ENCODE data around the gene USP3.
"Not testable (repeated sequence)": the region's sequence is repeated elsewhere in the genome, so short reads cannot be mapped to it uniquely, and the experiment has no call there.

The USP3 gene

GRCh38 chr15:63532307-63532744 lies 27.9 kb downstream of the USP3 start:
- peaks cover 5% of the 10 kb centered on the region for H3K36me3 ChIP-seq (ENCODE audit: control insufficient read depth, insufficient read depth, low read length)
- WGBS, 2 experiments (ENCODE audit: insufficient coverage in 2 of 2) = 86 to 100% methylated on average over 1 to 3 of the region's 5 CpGs
- no peak overlapping the region for H3K27ac ChIP-seq (ENCODE audit: low read depth, low read length, severe bottlenecking)
- no peaks in the 10 kb centered on the region for H3K9me3 ChIP-seq (ENCODE audit: control insufficient read depth, low read length)
- H3K4me1 ChIP-seq (ENCODE audit: control insufficient read depth, insufficient read depth, low read length, poor library complexity, severe bottlenecking) = no peaks in the 10 kb centered on the region
- H3K4me3 ChIP-seq (ENCODE audit: extremely low read depth, insufficient read depth, low read length, poor library complexity, severe bottlenecking) = no peak overlapping the region

GRCh38 chr15:63534888-63535287 lies 30.5 kb downstream of the USP3 start:
- 100% methylated on average over 1 of the region's 3 CpGs; no CpG with 5 or more reads in 1 of the 2 experiments for WGBS, 2 experiments (ENCODE audit: insufficient coverage in 2 of 2)

DNA sequence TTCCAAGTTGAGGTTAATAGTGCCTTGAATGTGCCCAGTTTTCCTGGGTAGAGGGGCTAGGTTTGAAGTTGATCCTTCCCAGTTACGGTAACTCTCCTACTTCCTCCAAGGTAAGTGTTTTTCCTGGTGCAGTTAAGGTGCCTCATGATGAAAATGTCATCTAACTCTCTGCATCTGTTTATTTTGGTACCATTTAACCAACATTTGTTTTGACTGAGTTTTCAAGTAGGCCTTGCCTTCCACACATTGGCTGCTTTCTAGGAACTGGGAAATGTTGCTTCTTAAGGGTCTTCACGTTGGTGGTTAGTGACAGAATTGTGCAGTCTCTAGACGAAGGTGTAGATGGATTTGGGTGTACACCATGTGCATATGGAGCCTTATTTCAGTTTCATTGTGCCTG lies 31.3 kb downstream of the USP3 start:
- Histone ChIP-seq H3K9me3 (ENCODE audit: control insufficient read depth, low read length) (no peaks in the 10 kb centered on the region), H3K4me1 (ENCODE audit: control insufficient read depth, insufficient read depth, low read length, poor library complexity, severe bottlenecking) (no peaks in the 10 kb centered on the region), H3K27ac (ENCODE audit: low read depth, low read length, severe bottlenecking) (no peak overlapping the region), H3K36me3 (ENCODE audit: control insufficient read depth, insufficient read depth, low read length) (peaks cover 20% of the 10 kb centered on the region), H3K4me3 (ENCODE audit: extremely low read depth, insufficient read depth, low read length, poor library complexity, severe bottlenecking) (no peak overlapping the region)
- 89 to 100% methylated on average over 1 to 3 of the region's 3 CpGs for WGBS, 2 experiments (ENCODE audit: insufficient coverage in 2 of 2)

More at GRCh38 chr15:63534888-63535287, 30.5 kb downstream of the USP3 start:
- H3K9me3 ChIP-seq (ENCODE audit: control insufficient read depth, low read length); H3K4me3 ChIP-seq (ENCODE audit: extremely low read depth, insufficient read depth, low read length, poor library complexity, severe bottlenecking); H3K4me1 ChIP-seq (ENCODE audit: control insufficient read depth, insufficient read depth, low read length, poor library complexity, severe bottlenecking); H3K27ac ChIP-seq (ENCODE audit: low read depth, low read length, severe bottlenecking): not testable (repeated sequence)
- peaks cover 20% of the 10 kb centered on the region for H3K36me3 ChIP-seq (ENCODE audit: control insufficient read depth, insufficient read depth, low read length)

DNA sequence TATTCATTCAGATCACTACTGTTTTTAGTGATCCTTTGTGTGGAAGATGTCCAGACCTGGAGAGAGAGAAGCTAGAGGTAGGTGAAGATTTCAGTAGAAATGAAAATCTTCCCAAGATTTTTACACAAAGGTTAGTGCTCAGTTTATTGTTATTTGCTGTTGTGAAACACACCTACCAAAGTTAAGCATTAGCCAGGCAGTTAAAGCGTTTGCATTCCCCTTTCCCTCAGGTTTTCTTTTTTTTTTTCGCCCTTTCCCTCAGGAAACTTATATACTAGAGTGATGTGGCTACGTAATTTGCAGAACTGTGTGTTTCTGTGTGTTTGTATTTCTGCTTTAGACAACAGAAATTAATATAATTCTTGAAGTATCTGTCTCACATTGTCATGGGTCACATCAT lies 34.5 kb downstream of the USP3 start:
- no peak overlapping the region for H3K4me3 ChIP-seq (ENCODE audit: extremely low read depth, insufficient read depth, low read length, poor library complexity, severe bottlenecking)
- no peaks in the 10 kb centered on the region for H3K4me1 ChIP-seq (ENCODE audit: control insufficient read depth, insufficient read depth, low read length, poor library complexity, severe bottlenecking)
- peaks cover 25% of the 10 kb centered on the region for H3K36me3 ChIP-seq (ENCODE audit: control insufficient read depth, insufficient read depth, low read length)
- no peak overlapping the region for H3K27ac ChIP-seq (ENCODE audit: low read depth, low read length, severe bottlenecking)
- no CpG with 5 or more reads among the region's 3 CpGs for whole genome bisulfite sequencing, 2 experiments (ENCODE audit: insufficient coverage in 2 of 2)
- H3K9me3 ChIP-seq (ENCODE audit: control insufficient read depth, low read length) = no peaks in the 10 kb centered on the region

- Histone ChIP-seq H3K4me3 (ENCODE audit: extremely low read depth, insufficient read depth, low read length, poor library complexity, severe bottlenecking) (no peak overlapping the region), H3K4me1 (ENCODE audit: control insufficient read depth, insufficient read depth, low read length, poor library complexity, severe bottlenecking) (no peaks in the 10 kb centered on the region), H3K36me3 (ENCODE audit: control insufficient read depth, insufficient read depth, low read length) (peaks cover 25% of the 10 kb centered on the region), H3K9me3 (ENCODE audit: control insufficient read depth, low read length) (no peaks in the 10 kb centered on the region), H3K27ac (ENCODE audit: low read depth, low read length, severe bottlenecking) (no peak overlapping the region)
- WGBS, 2 experiments (ENCODE audit: insufficient coverage in 2 of 2) = 76 to 92% methylated on average over 3 to 5 of the region's 6 CpGs
Observed at GRCh38 chr15:63539521-63539920, 35.1 kb downstream of the USP3 start.

DNA sequence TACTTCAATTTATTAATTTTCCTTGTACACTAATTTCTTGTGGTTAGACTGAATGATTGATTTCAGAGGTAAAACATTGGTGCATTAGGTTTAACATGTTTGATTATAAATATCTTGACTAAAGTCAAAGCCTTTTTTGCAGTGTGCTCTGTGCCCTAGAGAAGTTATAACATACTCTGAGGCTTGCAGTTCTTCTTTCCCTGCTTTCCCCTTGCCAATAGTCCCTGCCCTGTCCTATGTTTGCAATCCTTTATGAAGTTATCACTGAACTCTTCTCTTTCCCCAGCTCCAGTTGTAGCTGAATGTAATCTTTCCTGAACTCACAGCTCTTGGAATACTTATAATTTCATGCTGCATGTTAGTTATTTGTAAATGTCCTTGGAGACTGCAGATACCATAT lies 35.6 kb downstream of the USP3 start:
- Histone ChIP-seq H3K9me3 (ENCODE audit: control insufficient read depth, low read length) (no peaks in the 10 kb centered on the region), H3K4me1 (ENCODE audit: control insufficient read depth, insufficient read depth, low read length, poor library complexity, severe bottlenecking) (no peaks in the 10 kb centered on the region), H3K36me3 (ENCODE audit: control insufficient read depth, insufficient read depth, low read length) (peaks cover 25% of the 10 kb centered on the region), H3K4me3 (ENCODE audit: extremely low read depth, insufficient read depth, low read length, poor library complexity, severe bottlenecking) (no peak overlapping the region), H3K27ac (ENCODE audit: low read depth, low read length, severe bottlenecking) (no peak overlapping the region)

DNA sequence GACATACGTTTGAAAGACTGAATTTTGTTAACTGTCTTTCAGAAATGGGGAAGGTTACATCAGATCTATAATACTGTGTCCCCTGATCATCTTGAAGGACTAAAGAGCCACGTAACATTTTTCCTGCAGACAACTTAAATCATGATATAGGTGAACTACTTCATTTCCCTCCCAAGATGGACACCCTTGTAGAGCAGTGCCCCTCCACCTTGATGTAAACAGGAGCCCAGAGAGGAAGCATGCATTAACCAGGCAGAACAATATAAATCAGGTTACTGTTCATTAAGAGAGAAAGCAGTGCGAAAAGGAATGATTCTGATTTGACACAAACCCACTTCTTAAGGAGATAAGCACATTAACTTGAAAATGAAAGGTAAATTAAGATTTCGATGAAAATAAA lies 36.1 kb downstream of the USP3 start:
- Histone ChIP-seq H3K4me3 (ENCODE audit: extremely low read depth, insufficient read depth, low read length, poor library complexity, severe bottlenecking) (no peak overlapping the region), H3K4me1 (ENCODE audit: control insufficient read depth, insufficient read depth, low read length, poor library complexity, severe bottlenecking) (no peaks in the 10 kb centered on the region), H3K36me3 (ENCODE audit: control insufficient read depth, insufficient read depth, low read length) (peaks cover 25% of the 10 kb centered on the region), H3K27ac (ENCODE audit: low read depth, low read length, severe bottlenecking) (no peak overlapping the region), H3K9me3 (ENCODE audit: control insufficient read depth, low read length) (no peaks in the 10 kb centered on the region)
- WGBS, 2 experiments (ENCODE audit: insufficient coverage in 2 of 2) = 90 to 100% methylated on average over 1 to 2 of the region's 4 CpGs

DNA sequence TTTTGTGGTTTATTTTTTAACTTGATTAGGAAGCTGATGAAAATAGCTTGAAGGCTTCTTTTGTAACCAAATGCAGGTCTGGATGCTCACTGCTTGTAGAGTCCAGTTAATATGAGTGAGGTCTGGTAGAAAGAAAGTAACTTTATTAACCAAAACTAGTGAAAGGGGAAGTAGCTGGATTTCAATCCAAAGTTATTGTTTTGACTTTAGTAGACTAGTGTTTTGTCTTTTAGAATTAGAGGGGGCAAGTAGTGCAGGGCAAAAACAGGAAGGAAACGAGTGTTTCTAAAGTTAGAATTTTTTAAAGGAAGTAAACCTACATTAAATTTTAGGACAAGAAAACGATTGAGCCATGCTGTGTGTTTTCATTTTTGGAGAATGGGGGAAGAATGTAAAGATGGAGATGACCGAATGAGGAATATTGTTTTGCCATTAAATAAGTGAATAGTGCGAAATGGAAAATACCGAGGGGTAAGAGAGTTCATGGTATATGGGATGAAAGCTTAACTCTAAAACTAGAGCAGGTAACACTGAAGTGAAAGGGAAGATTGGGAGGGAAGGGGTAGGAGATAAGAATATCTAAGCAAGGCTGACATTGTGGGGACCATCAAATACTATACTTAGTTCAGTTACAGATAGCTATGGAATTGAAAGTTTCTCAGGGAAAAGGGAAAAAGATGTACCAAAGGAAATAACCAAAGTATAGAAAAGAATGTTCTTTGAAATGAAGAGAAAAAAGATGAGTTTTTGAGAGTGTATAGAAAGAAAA lies 40.0 kb downstream of the USP3 start:
- Histone ChIP-seq H3K9me3 (ENCODE audit: control insufficient read depth, low read length) (no peaks in the 10 kb centered on the region), H3K4me3 (ENCODE audit: extremely low read depth, insufficient read depth, low read length, poor library complexity, severe bottlenecking) (no peak overlapping the region), H3K36me3 (ENCODE audit: control insufficient read depth, insufficient read depth, low read length) (peaks cover 14% of the 10 kb centered on the region), H3K27ac (ENCODE audit: low read depth, low read length, severe bottlenecking) (no peak overlapping the region), H3K4me1 (ENCODE audit: control insufficient read depth, insufficient read depth, low read length, poor library complexity, severe bottlenecking) (no peaks in the 10 kb centered on the region)
- 89% methylated on average over 5 of the region's 5 CpGs for WGBS, 2 experiments (ENCODE audit: insufficient coverage in 2 of 2)

- Histone ChIP-seq H3K4me3 (ENCODE audit: extremely low read depth, insufficient read depth, low read length, poor library complexity, severe bottlenecking) (no peak overlapping the region), H3K27ac (ENCODE audit: low read depth, low read length, severe bottlenecking) (no peak overlapping the region), H3K4me1 (ENCODE audit: control insufficient read depth, insufficient read depth, low read length, poor library complexity, severe bottlenecking) (no peaks in the 10 kb centered on the region), H3K9me3 (ENCODE audit: control insufficient read depth, low read length) (no peaks in the 10 kb centered on the region), H3K36me3 (ENCODE audit: control insufficient read depth, insufficient read depth, low read length) (peaks cover 14% of the 10 kb centered on the region)
- 96 to 97% methylated on average over 4 to 8 of the region's 10 CpGs for WGBS, 2 experiments (ENCODE audit: insufficient coverage in 2 of 2)
Observed at GRCh38 chr15:63545520-63545919, 41.1 kb downstream of the USP3 start.

GRCh38 chr15:63551400-63551799 lies 47.0 kb downstream of the USP3 start:
- Histone ChIP-seq H3K9me3 (ENCODE audit: control insufficient read depth, low read length) (no peaks in the 10 kb centered on the region), H3K4me3 (ENCODE audit: extremely low read depth, insufficient read depth, low read length, poor library complexity, severe bottlenecking) (no peak overlapping the region), H3K36me3 (ENCODE audit: control insufficient read depth, insufficient read depth, low read length) (peaks cover 20% of the 10 kb centered on the region), H3K27ac (ENCODE audit: low read depth, low read length, severe bottlenecking) (no peak overlapping the region), H3K4me1 (ENCODE audit: control insufficient read depth, insufficient read depth, low read length, poor library complexity, severe bottlenecking) (peaks cover 15% of the 10 kb centered on the region)
- no CpG with 5 or more reads among the region's 1 CpG for WGBS, 2 experiments (ENCODE audit: insufficient coverage in 2 of 2)

DNA sequence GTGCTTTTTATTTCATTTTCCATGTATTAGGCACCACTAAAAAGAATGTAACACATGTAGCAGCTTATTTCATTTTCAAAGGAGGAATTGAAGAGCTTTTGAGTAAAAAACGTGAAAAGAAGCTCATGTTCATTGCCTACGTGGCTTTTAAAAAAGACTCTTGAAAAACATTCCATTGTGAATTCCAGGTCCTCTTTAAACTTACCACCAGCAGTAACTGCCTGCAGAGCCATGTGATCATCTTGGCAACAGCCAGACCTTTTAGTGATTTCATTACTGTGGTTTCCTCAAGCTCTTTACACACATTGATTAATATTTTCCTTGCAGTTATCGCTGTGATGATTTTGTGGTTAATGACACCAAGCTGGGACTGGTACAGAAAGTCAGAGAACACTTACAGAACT lies 49.0 kb downstream of the USP3 start:
- 4 to 17% methylated on average over 2 of the region's 3 CpGs for WGBS, 2 experiments (ENCODE audit: insufficient coverage in 2 of 2)
- H3K27ac ChIP-seq (ENCODE audit: low read depth, low read length, severe bottlenecking) = peak overlapping the region; percentile 93
- H3K36me3 ChIP-seq (ENCODE audit: control insufficient read depth, insufficient read depth, low read length) = peaks cover 33% of the 10 kb centered on the region

More for the DNA sequence above, 49.0 kb downstream of the USP3 start:
- Histone ChIP-seq H3K4me3 (ENCODE audit: extremely low read depth, insufficient read depth, low read length, poor library complexity, severe bottlenecking) (no peak overlapping the region), H3K9me3 (ENCODE audit: control insufficient read depth, low read length) (no peaks in the 10 kb centered on the region), H3K4me1 (ENCODE audit: control insufficient read depth, insufficient read depth, low read length, poor library complexity, severe bottlenecking) (peaks cover 15% of the 10 kb centered on the region)
